Sigmoid colon (tissue), 7 donors: ENCODE data around the gene TF. TPM values are rescaled to one million over a fixed set of nuclear protein-coding genes. Genes with fewer than 3 reads are reported as not detected.

ENCODE experiments used
- DNase-seq: peaks from one replicate; pipeline ENCODE4 v3.0.0-alpha.2; 2019
- H3K27ac ChIP-seq, 4 donors: fragments of 200-600 bp; sonication (generic); one replicate each; pipeline ENCODE4 v1.5.1; 2016 to 2019; ENCODE audit warnings: mild to moderate bottlenecking in 1 of 4
- H3K27me3 ChIP-seq, 3 donors: fragments of 200-600 bp; sonication (generic); one replicate each; pipeline ENCODE4 v1.5.1; 2019; ENCODE audit warnings: mild to moderate bottlenecking in 1 of 3
- H3K36me3 ChIP-seq, 4 donors: fragments of 200-600 bp; sonication (generic); one replicate each; pipeline ENCODE4 v1.5.1; 2016 to 2019
- H3K4me1 ChIP-seq, 4 donors: fragments of 200-600 bp; sonication (generic); one replicate each; pipeline ENCODE4 v1.5.1; 2017 to 2019
- H3K4me3 ChIP-seq, 4 donors: fragments of 200-600 bp; sonication (generic); one replicate each; pipeline ENCODE4 v1.5.1; 2017 to 2019; ENCODE audit warnings: mild to moderate bottlenecking in 2 of 4, moderate library complexity in 1 of 4
- H3K9me3 ChIP-seq, 4 donors: fragments of 200-600 bp in 3 of 4; sonication (generic) in 3 of 4; one replicate each; pipeline versions ENCODE4 v1.5.1 to v1.6.1; 2013 to 2019
- CTCF ChIP-seq, 4 experiments: fragments of 450-650 bp in 3 of 4; fragments of 200-600 bp in 1 of 4; IDR thresholded peaks; one replicate each; pipeline ENCODE4 v1.5.1; 2016 to 2019; ENCODE audit warnings: antibody characterized with exemption in 4 of 4, mild to moderate bottlenecking in 3 of 4, moderate library complexity in 2 of 4
- EP300 ChIP-seq, 4 donors: sonication (generic); formaldehyde crosslinking; IDR thresholded peaks; one replicate each; pipeline ENCODE4 v1.6.1; 2017; ENCODE audit warnings: antibody characterized with exemption in 4 of 4
- POLR2A ChIP-seq, 2 donors: fragments of 450-650 bp; IDR thresholded peaks; one replicate each; pipeline ENCODE4 v1.6.1; 2016; ENCODE audit warnings: antibody characterized with exemption in 2 of 2, mild to moderate bottlenecking in 2 of 2, moderate library complexity in 2 of 2
- POLR2AphosphoS5 ChIP-seq, 4 donors: sonication (generic); formaldehyde crosslinking; IDR thresholded peaks; one replicate each; pipeline ENCODE4 v1.6.1; 2017; ENCODE audit warnings: antibody characterized with exemption in 4 of 4
- WGBS, 2 donors: extraction: QIAGEN DNeasy Blood & Tissue Kit; methylation state at CpG; one replicate each; pipeline ENCODE4 v1.1.7; 2013; 5-methylcytosine and 5-hydroxymethylcytosine counted together
- intact Hi-C: fragments of 100-400 bp; cut with DNase I; formaldehyde crosslinking; loops from one replicate; pipeline ENCODE4 v1.15.1; 2023
- polyA plus RNA-seq, 3 donors: library from polyadenylated mRNA; stranded (reverse); fragments of 200-250 nt; gene quantifications; one replicate each; pipeline ENCODE4 v1.2.3, GENCODE V29; 2013
- total RNA-seq, 4 donors: library from RNA; depleted of rRNA; stranded (reverse); fragments of >200 nt; gene quantifications; one replicate each; pipeline ENCODE4 v1.1.0, GENCODE V29; 2016
- donor health status: healthy with polysubstance abuse.
- donor health status: Bipolar disorder and iron deficiency.
- donor health status: healthy.

Gene TF
- total and polyA plus RNA-seq, 7 donors: under 0.01 to 14.8 (median 1.8) TPM

GRCh38 chr3:133840055-133840737 lies 94.0 kb downstream of the TF start:
- intact Hi-C loops: no loop called here
- H3K36me3 ChIP-seq: peaks cover 0 to 9% (median 3%) of the 10 kb centered on the region in 4 donors
- WGBS, 2 donors: 86 to 95% methylated on average over 9 of the region's 9 CpGs

GRCh38 chr3:133840767-133841166 lies 94.6 kb downstream of the TF start:
- Histone ChIP-seq H3K36me3 (peaks cover 0 to 9% (median 3%) of the 10 kb centered on the region in 4 donors), H3K4me1 (no peaks in the 10 kb centered on the region), H3K27ac (no peak overlapping the region), H3K4me3 (no peak overlapping the region), H3K9me3 (no peaks in the 10 kb centered on the region), H3K27me3 (no peaks in the 10 kb centered on the region)
- DNase-seq: peak; percentile 45
- 87 to 88% methylated on average over 6 of the region's 6 CpGs for WGBS, 2 donors
- TF ChIP-seq POLR2A (IDR thresholded peaks at IDR 0.05) (no peak), EP300 (IDR thresholded peaks at IDR 0.05) (no peak), POLR2AphosphoS5 (IDR thresholded peaks at IDR 0.05) (no peak), CTCF (IDR thresholded peaks at IDR 0.05) (no peak)
- intact Hi-C loops: no loop called here

More at GRCh38 chr3:133840055-133840737, 94.0 kb downstream of the TF start:
- peak; percentile 19 for DNase-seq
- Histone ChIP-seq H3K9me3 (no peaks in the 10 kb centered on the region), H3K4me1 (no peaks in the 10 kb centered on the region), H3K4me3 (no peak overlapping the region), H3K27me3 (no peaks in the 10 kb centered on the region), H3K27ac (no peak overlapping the region)
- TF ChIP-seq CTCF (IDR thresholded peaks at IDR 0.05) (no peak), POLR2AphosphoS5 (IDR thresholded peaks at IDR 0.05) (no peak), EP300 (IDR thresholded peaks at IDR 0.05) (no peak), POLR2A (IDR thresholded peaks at IDR 0.05) (no peak)

GRCh38 chr3:133841196-133841595 lies 95.0 kb downstream of the TF start:
- Histone ChIP-seq H3K27ac (no peak overlapping the region), H3K4me1 (no peaks in the 10 kb centered on the region), H3K4me3 (no peak overlapping the region), H3K36me3 (peaks cover 0 to 9% (median 3%) of the 10 kb centered on the region in 4 donors), H3K9me3 (no peaks in the 10 kb centered on the region), H3K27me3 (no peaks in the 10 kb centered on the region)
- DNase-seq: peak; percentile 62
- intact Hi-C loops: no loop called here
- TF ChIP-seq POLR2A (IDR thresholded peaks at IDR 0.05): no peak
- no peak for TF ChIP-seq EP300 (IDR thresholded peaks at IDR 0.05)
- TF ChIP-seq CTCF (IDR thresholded peaks at IDR 0.05): no peak
- TF ChIP-seq POLR2AphosphoS5 (IDR thresholded peaks at IDR 0.05): no peak
- WGBS, 2 donors: 91 to 93% methylated on average over 8 of the region's 8 CpGs

GRCh38 chr3:133842158-133842557 lies 96.0 kb downstream of the TF start:
- Histone ChIP-seq H3K27me3 (no peaks in the 10 kb centered on the region), H3K27ac (no peak overlapping the region), H3K4me3 (no peak overlapping the region), H3K36me3 (peaks cover 0 to 9% (median 3%) of the 10 kb centered on the region in 4 donors), H3K9me3 (no peaks in the 10 kb centered on the region), H3K4me1 (no peaks in the 10 kb centered on the region)
- no peak for TF ChIP-seq EP300 (IDR thresholded peaks at IDR 0.05)
- no peak for TF ChIP-seq CTCF (IDR thresholded peaks at IDR 0.05)
- TF ChIP-seq POLR2AphosphoS5 (IDR thresholded peaks at IDR 0.05): no peak
- TF ChIP-seq POLR2A (IDR thresholded peaks at IDR 0.05): no peak
- WGBS, 2 donors: 85 to 91% methylated on average over 4 of the region's 4 CpGs
- DNase-seq: peak; percentile 53
- intact Hi-C loops: no loop called here
